NCI-H128 (cell line): ENCODE data around the gene ZSCAN4.
A peak's percentile ranks its signal among the peaks of the same experiment; 100 is the strongest.

Source experiments
- DNase-seq: peaks from one replicate; lab custom pipeline; 2025; ENCODE audit not compliant: unreplicated experiment; lab: John Stamatoyannopoulos, UW

ZSCAN4 gene, protein sequence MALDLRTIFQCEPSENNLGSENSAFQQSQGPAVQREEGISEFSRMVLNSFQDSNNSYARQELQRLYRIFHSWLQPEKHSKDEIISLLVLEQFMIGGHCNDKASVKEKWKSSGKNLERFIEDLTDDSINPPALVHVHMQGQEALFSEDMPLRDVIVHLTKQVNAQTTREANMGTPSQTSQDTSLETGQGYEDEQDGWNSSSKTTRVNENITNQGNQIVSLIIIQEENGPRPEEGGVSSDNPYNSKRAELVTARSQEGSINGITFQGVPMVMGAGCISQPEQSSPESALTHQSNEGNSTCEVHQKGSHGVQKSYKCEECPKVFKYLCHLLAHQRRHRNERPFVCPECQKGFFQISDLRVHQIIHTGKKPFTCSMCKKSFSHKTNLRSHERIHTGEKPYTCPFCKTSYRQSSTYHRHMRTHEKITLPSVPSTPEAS

GRCh38 chr19:57668635-57669034 lies at the start of gene ZSCAN4:
Gene ZSCAN4, plus strand, starts transcription at chr19:57668935. Its CDS starts 7,211 bp downstream, at chr19:57676146.
- DNase-seq, result no peak

- no peak for DNase-seq
Measured at GRCh38 chr19:57620673-57621348, 47.9 kb upstream of the ZSCAN4 start.

DNA sequence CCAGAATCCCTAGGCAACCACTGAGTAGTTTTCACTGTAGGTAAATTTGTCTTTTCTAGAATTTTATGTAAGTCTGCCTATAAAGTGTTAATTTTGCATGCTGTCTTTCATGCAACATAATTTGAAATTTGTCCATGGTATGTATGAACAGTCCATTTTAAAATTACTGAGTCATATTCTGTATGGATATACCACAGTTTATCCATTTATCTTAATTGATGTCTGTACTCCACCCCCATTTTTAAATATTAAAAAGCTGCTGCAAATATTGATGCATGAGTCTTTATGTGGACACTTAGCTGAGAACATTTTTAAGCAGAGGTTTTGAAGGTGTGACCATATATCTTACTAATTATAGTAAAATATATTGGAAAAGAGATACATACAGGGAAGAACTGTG lies 45.6 kb upstream of the ZSCAN4 start:
- no peak for DNase-seq

DNA sequence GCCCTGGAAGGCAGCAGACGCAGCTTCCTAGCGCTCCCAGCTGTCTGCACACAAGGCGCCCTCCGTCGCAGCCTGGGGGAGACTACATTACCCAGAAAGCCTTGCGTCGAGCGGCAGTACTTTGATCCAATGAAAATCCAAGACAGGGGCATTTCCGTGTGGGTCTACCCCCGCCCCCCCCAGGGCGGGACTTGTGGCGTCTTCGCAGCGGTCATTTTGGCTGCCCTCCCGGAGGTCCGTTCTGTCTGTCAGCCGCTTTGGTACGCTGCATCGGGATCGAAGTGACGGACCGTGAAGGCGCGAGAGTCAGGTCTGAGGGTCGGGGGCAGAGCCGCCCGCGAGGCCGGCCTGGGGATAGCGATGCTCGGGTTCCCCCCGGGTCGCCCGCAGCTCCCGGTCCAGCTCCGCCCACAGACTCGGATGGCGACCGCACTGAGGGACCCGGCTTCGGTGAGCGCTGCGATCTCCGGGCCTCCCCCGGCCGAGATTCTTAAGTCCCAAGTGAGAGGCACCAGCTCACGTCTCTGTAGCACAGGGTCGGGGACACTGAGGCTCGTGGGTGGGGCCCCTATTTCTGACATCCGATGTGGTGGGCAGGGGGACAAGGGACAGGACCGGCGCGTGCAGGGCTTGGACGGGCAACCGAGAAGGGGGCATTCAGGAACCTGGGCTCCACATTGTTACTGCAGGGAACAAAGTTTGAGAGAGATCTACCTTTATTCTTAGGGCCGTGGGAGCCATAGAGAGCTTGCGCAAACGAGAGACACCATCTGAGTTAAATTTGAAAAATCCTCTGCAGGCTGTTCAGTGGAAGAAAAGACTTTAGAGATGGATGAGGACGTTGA lies 35.5 kb upstream of the ZSCAN4 start, which contains the start of gene ZNF211:
TSS of gene ZNF211 (plus strand) at position 182 of the 845 bp plus-strand sequence. CDS start at position 361, 179 bp downstream.
- peak; percentile 87 for DNase-seq

- no peak for DNase-seq
Measured at GRCh38 chr19:57633832-57634131, 35.0 kb upstream of the ZSCAN4 start.

GRCh38 chr19:57637379-57637778 lies 31.4 kb upstream of the ZSCAN4 start:
- DNase-seq, result no peak

DNA sequence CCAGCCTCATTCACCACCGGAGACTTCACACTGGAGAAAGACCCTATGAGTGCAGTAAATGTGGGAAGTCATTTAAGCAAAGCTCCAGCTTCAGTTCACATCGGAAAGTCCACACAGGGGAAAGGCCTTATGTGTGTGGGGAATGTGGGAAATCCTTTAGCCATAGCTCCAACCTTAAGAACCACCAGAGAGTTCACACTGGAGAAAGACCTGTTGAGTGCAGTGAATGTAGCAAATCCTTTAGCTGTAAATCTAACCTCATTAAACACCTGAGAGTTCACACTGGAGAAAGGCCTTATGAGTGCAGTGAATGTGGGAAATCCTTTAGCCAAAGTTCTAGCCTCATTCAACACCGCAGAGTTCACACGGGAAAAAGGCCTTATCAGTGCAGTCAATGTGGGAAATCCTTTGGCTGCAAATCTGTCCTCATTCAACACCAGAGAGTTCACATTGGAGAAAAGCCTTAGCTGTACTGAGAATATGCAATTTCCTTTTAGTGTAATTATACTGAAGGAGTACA lies 27.0 kb upstream of the ZSCAN4 start:
- DNase-seq, result no peak

DNA sequence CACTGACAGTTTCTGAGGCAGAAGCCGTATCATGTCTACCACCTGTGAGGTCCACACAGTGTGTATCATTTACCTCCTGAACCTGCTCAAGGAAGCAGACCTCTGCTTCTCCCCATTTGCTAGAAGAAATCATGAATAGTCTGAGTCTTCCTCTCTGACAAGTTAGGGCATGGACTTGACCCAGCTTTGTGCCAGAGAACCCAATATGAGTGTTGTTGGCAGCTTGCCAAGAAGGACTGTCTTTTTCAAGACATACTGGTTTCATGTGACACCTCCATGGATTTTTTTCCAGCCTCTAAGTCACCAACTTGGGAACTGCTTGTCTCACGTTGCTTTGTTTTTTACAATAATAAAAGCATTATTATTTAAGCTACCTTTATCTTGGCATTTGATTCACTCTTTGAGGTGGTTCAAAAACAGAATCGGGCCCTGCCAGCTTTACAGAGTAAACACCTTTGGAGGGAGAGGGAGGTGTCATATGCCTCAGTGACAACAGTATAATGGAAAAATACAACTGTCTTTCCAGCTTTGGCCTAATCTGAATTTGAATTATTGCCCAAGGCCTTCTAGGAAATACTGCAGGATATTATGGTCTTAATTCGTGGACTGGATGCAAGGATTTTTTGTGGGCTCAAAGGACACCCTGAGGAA lies 26.2 kb upstream of the ZSCAN4 start:
- no peak for DNase-seq

DNA sequence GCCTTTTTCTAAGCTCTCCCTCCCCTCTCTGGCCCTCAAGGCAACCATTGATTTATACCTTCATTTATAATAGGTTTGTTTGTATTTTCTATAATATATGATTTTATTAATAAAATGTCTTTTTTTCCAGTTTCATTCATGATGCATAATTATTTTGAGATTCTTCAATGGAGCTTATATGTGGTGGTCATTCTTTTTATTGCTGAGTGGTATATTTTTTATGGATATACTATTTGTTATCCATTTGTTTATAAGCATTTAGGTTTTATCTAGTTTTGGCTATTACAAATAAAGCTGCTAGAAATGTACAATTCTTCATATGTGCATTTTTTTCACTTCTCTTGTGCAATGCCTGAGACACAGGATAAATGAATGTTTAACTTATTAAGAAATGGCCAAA lies 25.0 kb upstream of the ZSCAN4 start:
- no peak for DNase-seq

- DNase-seq, result no peak
Measured at GRCh38 chr19:57648331-57649003, 20.3 kb upstream of the ZSCAN4 start.

DNA sequence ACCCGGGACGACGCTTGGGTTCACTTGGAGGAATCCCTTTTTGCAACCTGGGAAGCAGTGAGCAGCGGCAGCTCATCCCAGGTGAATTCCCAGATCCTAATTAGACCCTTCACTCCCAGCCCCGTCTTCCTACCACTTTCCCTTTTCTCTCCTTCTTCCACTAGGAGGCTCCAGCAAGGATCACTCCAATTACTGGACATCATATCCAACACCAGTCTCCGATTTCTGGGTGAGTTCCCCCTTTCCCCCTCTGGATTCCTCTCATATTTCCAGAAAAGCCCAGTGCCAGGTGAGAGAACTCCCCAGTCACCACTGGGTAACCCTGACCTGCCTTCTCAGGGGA lies 17.1 kb upstream of the ZSCAN4 start:
- DNase-seq, result no peak

DNA sequence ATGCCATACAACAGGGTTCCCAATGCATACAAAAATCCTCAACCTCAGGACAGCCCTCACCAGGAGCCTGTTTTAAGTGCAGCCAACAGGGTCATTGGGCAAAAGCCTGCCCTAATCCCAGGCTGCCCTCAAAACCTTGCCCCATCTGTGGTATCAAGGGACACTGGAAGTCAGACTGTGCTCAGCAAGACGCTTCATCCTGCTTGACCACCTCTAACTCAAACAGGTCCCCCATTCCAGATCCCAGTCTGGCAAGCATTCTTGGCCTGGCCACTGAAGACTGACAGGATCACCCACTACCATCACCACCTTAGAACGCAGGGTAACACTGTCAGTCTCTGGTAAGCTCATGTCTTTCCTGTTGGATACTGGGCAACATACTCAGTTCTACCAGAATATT lies 15.0 kb upstream of the ZSCAN4 start:
- no peak for DNase-seq

DNA sequence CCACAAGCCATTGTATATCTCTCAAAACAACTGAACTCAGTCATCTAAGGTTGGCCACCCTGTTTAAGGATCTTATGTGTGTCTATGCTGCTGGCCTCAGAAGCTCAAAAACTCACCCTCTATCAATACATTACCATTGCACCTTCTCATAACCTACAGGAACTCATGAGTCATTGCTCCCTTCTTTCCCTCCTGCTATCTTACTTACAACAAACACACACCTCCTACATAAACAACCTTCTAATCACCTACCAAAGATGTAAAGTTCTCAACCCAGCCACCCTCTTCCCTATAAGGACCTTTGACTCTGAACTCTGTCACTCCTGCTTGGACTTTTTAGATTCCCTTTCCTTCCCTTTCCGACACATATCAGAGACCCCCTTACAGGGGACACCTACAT lies 13.3 kb upstream of the ZSCAN4 start:
- DNase-seq, result no peak

GRCh38 chr19:57656346-57656745 lies 12.4 kb upstream of the ZSCAN4 start:
- no peak for DNase-seq

DNA sequence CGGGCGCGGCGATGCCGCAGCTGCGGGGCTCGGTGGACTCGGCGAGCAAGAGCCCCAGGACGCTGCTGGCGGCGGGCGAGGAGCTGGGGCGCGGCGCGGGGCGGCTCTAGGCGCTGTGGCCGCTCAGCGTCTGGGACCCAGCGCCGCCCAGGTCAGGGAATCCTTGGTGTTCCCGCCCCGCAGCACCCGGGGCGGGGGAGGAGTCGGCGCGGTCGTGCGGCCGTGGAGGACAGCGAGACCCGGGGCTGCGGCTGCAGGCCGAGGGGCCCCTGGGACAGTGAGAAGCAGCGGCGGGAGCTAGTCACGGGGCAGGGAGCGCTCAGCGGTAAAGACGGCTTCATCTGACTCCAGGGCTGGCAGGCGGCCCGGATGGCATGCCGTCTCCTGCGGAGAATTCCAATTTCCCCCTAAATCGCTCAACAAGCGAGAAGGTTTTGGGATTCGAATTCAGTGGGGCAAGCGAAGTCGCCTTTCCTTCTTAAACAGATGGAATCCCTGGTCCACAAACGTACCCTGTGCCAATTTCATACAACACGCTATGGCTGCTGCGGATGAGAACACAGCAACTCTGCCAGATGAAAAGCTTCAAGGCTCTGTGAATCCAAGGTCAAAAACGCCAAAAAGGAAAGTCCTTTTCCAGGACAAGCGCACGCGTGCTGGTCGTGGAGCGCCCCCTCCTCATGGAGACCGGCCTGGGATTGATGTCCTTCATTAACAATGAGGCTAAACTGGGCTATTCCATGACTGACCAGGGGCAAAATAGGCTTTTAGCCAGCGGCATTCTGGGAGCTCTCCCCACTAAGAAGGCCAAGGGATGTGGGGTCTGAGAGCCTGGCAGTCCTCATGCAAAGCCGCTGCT lies 4.2 kb upstream of the ZSCAN4 start:
- peak; percentile 32 for DNase-seq

DNA sequence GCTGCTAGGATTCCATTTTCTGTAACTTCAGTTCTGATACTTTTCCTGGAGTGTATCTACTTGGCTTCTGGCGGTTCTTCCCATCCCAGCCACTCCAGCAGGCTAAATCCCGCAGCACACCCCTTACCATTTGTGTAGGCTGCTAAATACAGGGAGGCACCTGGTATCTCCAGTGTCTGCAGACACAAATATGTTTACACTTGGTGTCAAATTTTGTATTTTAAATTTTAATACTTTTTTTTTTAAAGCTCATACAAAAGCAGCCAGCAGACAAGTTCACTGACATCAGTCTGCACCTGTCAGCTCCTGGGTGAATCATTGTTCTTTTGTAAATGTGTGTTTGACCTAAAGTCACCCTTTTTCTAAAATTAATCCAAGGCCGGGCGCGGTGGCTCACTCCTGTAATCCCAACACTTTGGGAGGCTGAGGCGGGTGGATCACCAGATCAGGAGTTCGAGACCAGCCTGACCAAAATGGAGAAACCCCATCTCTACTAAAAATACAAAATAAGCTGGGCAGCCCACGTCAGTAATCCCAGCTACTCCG lies 3.4 kb upstream of the ZSCAN4 start:
- no peak for DNase-seq

- no peak for DNase-seq
Measured at GRCh38 chr19:57667228-57667627, 1.5 kb upstream of the ZSCAN4 start.

DNA sequence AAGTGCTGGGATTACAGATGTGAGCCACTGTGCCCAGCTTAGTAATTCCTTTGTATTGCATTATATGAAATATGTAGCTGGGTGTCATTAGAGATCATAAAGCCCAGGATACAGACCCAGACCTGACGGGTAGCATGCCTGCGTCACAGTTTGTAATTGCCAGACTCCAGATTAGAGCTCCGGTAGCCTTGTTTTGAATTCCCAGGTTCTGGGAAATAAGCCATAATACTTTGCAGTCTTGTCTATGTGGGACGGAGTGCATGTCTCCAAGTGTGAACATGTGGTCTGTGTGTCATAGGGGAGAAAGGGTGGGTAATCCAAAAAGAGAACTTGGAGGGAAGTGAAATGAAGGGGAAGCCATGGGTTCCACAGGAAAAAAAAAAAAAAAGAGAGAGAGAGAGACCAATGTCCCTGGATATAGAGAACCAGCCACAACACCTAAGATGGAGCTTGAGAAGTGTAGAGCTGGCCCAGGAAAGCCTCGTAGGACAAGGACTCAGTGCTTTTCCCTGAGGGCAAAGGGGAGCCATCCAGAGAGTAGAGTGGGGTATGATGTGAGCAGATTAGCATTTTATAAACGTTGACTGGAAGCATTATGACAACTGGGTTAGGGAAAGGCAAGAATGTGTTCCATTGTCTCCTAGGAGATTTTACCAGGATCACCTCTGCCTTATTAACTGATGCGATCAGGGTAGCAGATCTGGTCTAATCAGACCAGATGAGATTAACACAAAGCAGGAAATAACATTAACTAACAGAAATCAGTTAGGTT lies 2.6 kb downstream of the ZSCAN4 start:
- DNase-seq, result no peak
